Mammary microvascular endothelial cell (primary cell): Measurements from ENCODE around the gene PRB4. TPM values are rescaled to one million over a fixed set of nuclear protein-coding genes. Genes with fewer than 3 reads are reported as not detected.

ENCODE experiments used
- total RNA-seq: library from RNA; depleted of rRNA; stranded (reverse); fragments of >200 nt; gene quantifications from 2 replicates; pipeline ENCODE4 v1.2.3, GENCODE V29; 2015

PRB4 gene
- not detected in 2 replicates for total RNA-seq

GRCh38 chr12:11310336-11310735, at the start of gene PRB4:
Gene PRB4 (minus strand): TSS chr12:11310436. CDS start chr12:11310398, 38 bp downstream.

GRCh38 chr12:11269607-11270006, 40.6 kb downstream of the PRB4 start, which contains the start of gene PRB3:
Gene PRB3 (minus strand): TSS chr12:11269707. CDS start chr12:11269669, 38 bp downstream.

Other genes starting within 250 kb of the PRB4 start
- gene TAS2R46, start 248.1 kb downstream of the PRB4 start, total RNA-seq, result 0.34 and 0.73 TPM in 2 replicates
- gene TAS2R43, start 218.1 kb downstream of the PRB4 start, total RNA-seq, result 0.53 TPM in 1 of 2 replicates, not detected in the other
- gene TAS2R30, start 175.8 kb downstream of the PRB4 start, total RNA-seq, result 0.05 and 0.20 TPM in 2 replicates
- 6.6 and 9.2 TPM in 2 replicates for gene SMIM10L1, start 139.2 kb downstream of the PRB4 start, total RNA-seq
- not detected in 2 replicates for gene TAS2R42, start 123.5 kb downstream of the PRB4 start, total RNA-seq
- not detected in 2 replicates for gene PRB3, start 40.7 kb downstream of the PRB4 start, total RNA-seq
- gene PRB2, start 85.1 kb upstream of the PRB4 start, total RNA-seq, result not detected in 2 replicates